Measurements from ENCODE around the gene UBL7.
"Not testable (repeated sequence)": the region's sequence is repeated elsewhere in the genome, so short reads cannot be mapped to it uniquely, and the experiment has no call there.

Gene UBL7

GRCh38 chr15:74489518-74490338, 28.8 kb upstream of the UBL7 start:
- 0 out of 2 replicates have a peak overlapping the region, but pooled peaks have one; percentile 2 for H3K27ac ChIP-seq (ENCODE audit: low read depth, low read length)
- H3K4me1 ChIP-seq (ENCODE audit: control insufficient read depth, insufficient read depth, low read length): peaks cover 5% of the 10 kb centered on the region
- H3K9ac ChIP-seq (ENCODE audit: low read length): no peak overlapping the region
- H3K27me3 ChIP-seq (ENCODE audit: control insufficient read depth, insufficient read depth, low read length): no peaks in the 10 kb centered on the region
- H3K4me3 ChIP-seq (ENCODE audit: low read depth, low read length): no peak overlapping the region
- H3K36me3 ChIP-seq (ENCODE audit: control insufficient read depth, insufficient read depth, low read length): peaks cover 6% of the 10 kb centered on the region
- H3K9me3 ChIP-seq (ENCODE audit: control insufficient read depth, insufficient read depth, low read depth, low read length): no peaks in the 10 kb centered on the region

GRCh38 chr15:74488776-74489175, 27.8 kb upstream of the UBL7 start:
- no peak overlapping the region for H3K9ac ChIP-seq (ENCODE audit: low read length)
- no peak overlapping the region for H3K27ac ChIP-seq (ENCODE audit: low read depth, low read length)
- no peaks in the 10 kb centered on the region for H3K9me3 ChIP-seq (ENCODE audit: control insufficient read depth, insufficient read depth, low read depth, low read length)
- no peak overlapping the region for H3K4me3 ChIP-seq (ENCODE audit: low read depth, low read length)
- no peaks in the 10 kb centered on the region for H3K27me3 ChIP-seq (ENCODE audit: control insufficient read depth, insufficient read depth, low read length)
- H3K4me1 ChIP-seq (ENCODE audit: control insufficient read depth, insufficient read depth, low read length): peaks cover 5% of the 10 kb centered on the region
- peaks cover 6% of the 10 kb centered on the region for H3K36me3 ChIP-seq (ENCODE audit: control insufficient read depth, insufficient read depth, low read length)

GRCh38 chr15:74482661-74483060, 21.7 kb upstream of the UBL7 start:
- Histone ChIP-seq H3K4me3 (ENCODE audit: low read depth, low read length) (no peak overlapping the region), H3K36me3 (ENCODE audit: control insufficient read depth, insufficient read depth, low read length) (peaks cover 13% of the 10 kb centered on the region), H3K27ac (ENCODE audit: low read depth, low read length) (no peak overlapping the region), H3K9me3 (ENCODE audit: control insufficient read depth, insufficient read depth, low read depth, low read length) (no peaks in the 10 kb centered on the region), H3K4me1 (ENCODE audit: control insufficient read depth, insufficient read depth, low read length) (0 out of 2 replicates have a peak, but pooled peaks cover 3% of the 10 kb centered on the region), H3K9ac (ENCODE audit: low read length) (no peak overlapping the region), H3K27me3 (ENCODE audit: control insufficient read depth, insufficient read depth, low read length) (no peaks in the 10 kb centered on the region)

GRCh38 chr15:74480364-74480763, 19.4 kb upstream of the UBL7 start:
- H3K27me3 ChIP-seq (ENCODE audit: control insufficient read depth, insufficient read depth, low read length); H3K9me3 ChIP-seq (ENCODE audit: control insufficient read depth, insufficient read depth, low read depth, low read length); H3K4me3 ChIP-seq (ENCODE audit: low read depth, low read length); H3K9ac ChIP-seq (ENCODE audit: low read length); H3K4me1 ChIP-seq (ENCODE audit: control insufficient read depth, insufficient read depth, low read length); H3K27ac ChIP-seq (ENCODE audit: low read depth, low read length): not testable (repeated sequence)
- peaks cover 13% of the 10 kb centered on the region for H3K36me3 ChIP-seq (ENCODE audit: control insufficient read depth, insufficient read depth, low read length)

- H3K36me3 ChIP-seq (ENCODE audit: control insufficient read depth, insufficient read depth, low read length): peaks cover 40% of the 10 kb centered on the region
- not testable (repeated sequence) for H3K9me3 ChIP-seq (ENCODE audit: control insufficient read depth, insufficient read depth, low read depth, low read length); H3K4me3 ChIP-seq (ENCODE audit: low read depth, low read length); H3K27ac ChIP-seq (ENCODE audit: low read depth, low read length); H3K4me1 ChIP-seq (ENCODE audit: control insufficient read depth, insufficient read depth, low read length); H3K9ac ChIP-seq (ENCODE audit: low read length); H3K27me3 ChIP-seq (ENCODE audit: control insufficient read depth, insufficient read depth, low read length)
Measured at GRCh38 chr15:74471621-74472020, 10.7 kb upstream of the UBL7 start.

- Histone ChIP-seq H3K27me3 (ENCODE audit: control insufficient read depth, insufficient read depth, low read length) (no peaks in the 10 kb centered on the region), H3K4me3 (ENCODE audit: low read depth, low read length) (no peak overlapping the region), H3K4me1 (ENCODE audit: control insufficient read depth, insufficient read depth, low read length) (no peaks in the 10 kb centered on the region), H3K9ac (ENCODE audit: low read length) (no peak overlapping the region), H3K36me3 (ENCODE audit: control insufficient read depth, insufficient read depth, low read length) (peaks cover 44% of the 10 kb centered on the region), H3K9me3 (ENCODE audit: control insufficient read depth, insufficient read depth, low read depth, low read length) (no peaks in the 10 kb centered on the region), H3K27ac (ENCODE audit: low read depth, low read length) (no peak overlapping the region)
Measured at GRCh38 chr15:74470631-74471395, 9.9 kb upstream of the UBL7 start.

- H3K4me3 ChIP-seq (ENCODE audit: low read depth, low read length): no peak overlapping the region
- H3K27me3 ChIP-seq (ENCODE audit: control insufficient read depth, insufficient read depth, low read length): no peaks in the 10 kb centered on the region
- H3K4me1 ChIP-seq (ENCODE audit: control insufficient read depth, insufficient read depth, low read length): no peaks in the 10 kb centered on the region
- H3K9me3 ChIP-seq (ENCODE audit: control insufficient read depth, insufficient read depth, low read depth, low read length): peaks cover 2% of the 10 kb centered on the region; the same call in 1 of the 2 replicates
- H3K36me3 ChIP-seq (ENCODE audit: control insufficient read depth, insufficient read depth, low read length): peaks cover 38% of the 10 kb centered on the region
- no peak overlapping the region for H3K9ac ChIP-seq (ENCODE audit: low read length)
- no peak overlapping the region for H3K27ac ChIP-seq (ENCODE audit: low read depth, low read length)
Measured at GRCh38 chr15:74468341-74469032, 7.5 kb upstream of the UBL7 start.

- Histone ChIP-seq H3K27ac (ENCODE audit: low read depth, low read length) (no peak overlapping the region), H3K27me3 (ENCODE audit: control insufficient read depth, insufficient read depth, low read length) (no peaks in the 10 kb centered on the region), H3K36me3 (ENCODE audit: control insufficient read depth, insufficient read depth, low read length) (peaks cover 30% of the 10 kb centered on the region), H3K9me3 (ENCODE audit: control insufficient read depth, insufficient read depth, low read depth, low read length) (peaks cover 3% of the 10 kb centered on the region; the same call in 1 of the 2 replicates), H3K4me3 (ENCODE audit: low read depth, low read length) (no peak overlapping the region), H3K4me1 (ENCODE audit: control insufficient read depth, insufficient read depth, low read length) (0 out of 2 replicates have a peak, but pooled peaks cover 2% of the 10 kb centered on the region), H3K9ac (ENCODE audit: low read length) (no peak overlapping the region)
Measured at GRCh38 chr15:74466570-74466969, 5.6 kb upstream of the UBL7 start.

- Histone ChIP-seq H3K9ac (ENCODE audit: low read length) (no peak overlapping the region), H3K27ac (ENCODE audit: low read depth, low read length) (no peak overlapping the region), H3K9me3 (ENCODE audit: control insufficient read depth, insufficient read depth, low read depth, low read length) (peaks cover 3% of the 10 kb centered on the region; the same call in 1 of the 2 replicates), H3K4me1 (ENCODE audit: control insufficient read depth, insufficient read depth, low read length) (peaks cover 5% of the 10 kb centered on the region; the same call in 1 of the 2 replicates), H3K36me3 (ENCODE audit: control insufficient read depth, insufficient read depth, low read length) (peaks cover 25% of the 10 kb centered on the region), H3K4me3 (ENCODE audit: low read depth, low read length) (no peak overlapping the region), H3K27me3 (ENCODE audit: control insufficient read depth, insufficient read depth, low read length) (no peaks in the 10 kb centered on the region)
Measured at GRCh38 chr15:74464897-74465296, 3.9 kb upstream of the UBL7 start.

GRCh38 chr15:74464216-74464615, 3.3 kb upstream of the UBL7 start:
- no peak overlapping the region for H3K27ac ChIP-seq (ENCODE audit: low read depth, low read length)
- peaks cover 3% of the 10 kb centered on the region; the same call in 1 of the 2 replicates for H3K9me3 ChIP-seq (ENCODE audit: control insufficient read depth, insufficient read depth, low read depth, low read length)
- H3K9ac ChIP-seq (ENCODE audit: low read length): no peak overlapping the region

More at GRCh38 chr15:74464216-74464615, 3.3 kb upstream of the UBL7 start:
- peaks cover 19% of the 10 kb centered on the region for H3K36me3 ChIP-seq (ENCODE audit: control insufficient read depth, insufficient read depth, low read length)
- no peaks in the 10 kb centered on the region for H3K27me3 ChIP-seq (ENCODE audit: control insufficient read depth, insufficient read depth, low read length)
- H3K4me3 ChIP-seq (ENCODE audit: low read depth, low read length): no peak overlapping the region
- H3K4me1 ChIP-seq (ENCODE audit: control insufficient read depth, insufficient read depth, low read length): peaks cover 5% of the 10 kb centered on the region; the same call in 1 of the 2 replicates
